Stimulated activated CD8-positive, alpha-beta memory T cell treated with anti-CD3 and anti-CD28 coated beads, Interleukin-4, amount 100 ng/mL, for 1 hour (primary cell): ENCODE measurements around the gene EME1.

ENCODE experiments used
- DNase-seq, 2 donors: peaks; one replicate each; pipeline ENCODE4 v3.0.0-alpha.2; 2020; ENCODE audit warnings: low read depth in 2 of 2, low spot score in 1 of 2

The EME1 gene

DNA sequence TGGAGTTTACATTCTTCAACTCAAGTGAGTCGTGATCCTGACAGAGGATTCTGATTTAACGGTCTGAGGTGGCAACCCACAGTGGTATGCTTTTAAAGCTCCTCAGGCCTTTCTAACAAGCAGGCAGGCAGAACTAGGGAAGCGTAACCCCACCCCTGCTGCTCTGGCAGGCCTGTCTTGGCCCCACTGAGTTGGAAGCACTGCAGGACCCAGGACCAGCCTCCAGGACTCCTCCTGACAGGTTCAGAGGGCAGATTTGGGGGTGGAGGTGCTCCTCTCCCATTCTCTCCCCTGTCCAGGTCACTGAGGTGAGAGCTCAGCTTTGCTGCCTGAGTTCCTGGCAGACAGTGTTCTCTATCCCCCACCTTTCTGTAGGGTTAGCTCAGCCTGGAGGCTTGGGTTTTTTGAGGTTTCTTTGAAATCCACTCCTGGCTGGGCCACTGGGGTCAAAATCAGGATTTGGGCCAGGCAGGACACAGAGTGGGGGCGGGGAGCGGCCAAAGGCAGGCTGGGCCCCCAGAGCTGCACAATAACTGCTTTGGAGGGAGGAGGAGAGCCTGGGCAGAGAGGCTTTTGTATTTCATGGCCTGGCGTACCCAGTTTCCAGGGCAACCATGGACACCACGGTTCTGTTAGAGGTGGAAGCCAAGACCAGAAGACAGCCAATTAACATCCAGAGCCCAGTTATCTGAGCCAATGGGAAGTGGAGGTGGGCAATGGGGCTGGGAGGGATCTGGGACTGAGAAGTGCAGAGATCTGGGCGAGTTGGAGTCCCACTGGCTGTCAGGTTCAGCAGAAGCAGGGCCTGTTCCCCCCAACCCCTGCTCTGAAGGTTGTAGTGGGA is 9.6 kb upstream of the EME1 start:
- DNase-seq = no peak

DNA sequence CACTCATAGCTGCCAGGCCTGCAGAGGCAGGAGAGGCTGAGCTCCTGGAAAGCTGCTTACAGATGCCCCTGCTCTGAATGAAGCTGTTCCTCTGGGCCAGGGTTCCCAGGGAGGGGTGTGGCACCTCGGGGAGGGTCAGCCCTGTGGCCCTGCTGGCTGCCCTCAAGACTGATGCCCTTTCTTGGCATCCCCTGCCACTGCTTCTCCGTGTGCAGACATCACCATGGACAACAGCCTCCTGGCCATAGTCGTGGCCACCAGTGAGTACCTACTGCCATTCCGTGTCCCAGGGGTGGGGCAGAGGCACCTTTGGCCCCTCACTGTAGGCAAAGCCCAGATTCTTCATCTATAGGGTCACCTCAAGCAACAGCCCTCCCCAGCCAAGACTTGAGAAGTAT is 9.0 kb upstream of the EME1 start:
- no peak for DNase-seq

DNA sequence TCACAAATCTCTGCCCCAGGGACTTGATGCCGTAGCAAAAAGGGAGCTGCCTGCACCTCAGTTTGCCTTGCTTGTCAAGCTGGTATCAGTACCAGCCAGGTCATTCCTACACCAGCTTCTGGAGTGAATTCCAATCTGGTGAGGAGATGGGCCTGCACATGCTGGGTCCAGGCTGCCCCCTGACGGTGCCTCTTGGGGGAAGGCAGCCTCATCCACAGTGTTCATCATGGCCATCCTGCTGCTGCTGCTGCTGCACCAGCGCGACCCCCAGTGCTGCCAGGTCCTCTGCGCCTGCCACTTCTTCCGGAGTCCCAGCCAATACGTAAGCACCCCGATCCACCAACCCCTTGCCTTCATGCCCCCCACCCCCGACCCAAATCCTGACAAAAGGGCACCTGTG is 8.3 kb upstream of the EME1 start:
- DNase-seq = no peak

DNA sequence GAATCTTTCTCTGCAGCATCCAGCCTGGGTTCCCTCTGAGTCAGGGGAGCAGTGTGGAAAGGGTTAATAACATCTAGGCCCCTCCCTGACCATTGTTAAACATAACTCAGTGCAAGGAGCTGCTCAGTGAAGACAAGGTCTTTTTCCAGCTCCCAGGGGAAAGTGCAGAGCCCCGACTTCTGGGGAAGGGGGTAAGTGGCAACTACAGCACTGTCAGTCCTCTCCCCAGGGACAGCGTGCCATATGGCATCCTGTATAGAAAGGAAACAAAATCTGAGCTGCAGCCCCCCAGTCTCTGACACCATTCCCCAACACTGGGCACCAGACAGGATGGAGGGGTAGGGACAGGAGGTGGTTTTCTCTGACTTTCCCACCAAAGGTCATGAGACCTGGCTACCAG is 7.9 kb upstream of the EME1 start:
- DNase-seq = no peak

DNA sequence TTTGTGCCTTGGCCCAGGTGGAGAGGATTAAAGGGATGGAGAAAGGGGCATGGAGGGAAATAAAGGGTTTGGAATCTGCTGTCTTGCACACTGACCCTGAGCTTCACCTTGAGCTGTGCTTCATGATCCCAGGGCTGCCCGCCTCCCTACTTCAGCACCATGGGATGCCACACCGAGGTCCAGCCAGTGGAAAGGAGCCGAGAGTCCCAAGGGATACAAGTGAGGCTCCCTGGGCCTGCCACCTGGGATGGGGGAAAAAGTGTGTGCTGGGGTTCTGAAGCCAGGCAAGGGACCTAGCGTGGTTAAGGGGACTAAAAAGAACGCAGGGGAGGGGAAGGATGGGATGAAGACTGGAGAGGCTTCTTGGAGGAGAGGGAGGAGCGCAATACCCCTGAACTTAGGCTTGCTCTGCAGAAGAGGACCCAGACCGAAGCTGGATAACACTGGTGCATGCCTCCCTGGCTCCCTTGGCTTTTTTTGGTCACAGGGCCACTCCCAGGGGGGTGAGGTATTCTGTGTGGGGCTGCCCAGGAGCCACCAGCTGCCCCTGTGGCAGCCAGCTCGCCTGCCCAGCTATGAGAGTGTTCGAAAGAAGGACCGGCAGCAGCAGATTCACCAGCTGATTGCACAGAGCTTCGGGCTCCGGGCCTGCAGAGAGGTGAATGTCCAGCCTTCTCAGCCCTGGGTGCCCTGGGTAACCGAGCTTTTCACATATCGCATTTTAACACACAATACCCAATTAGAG is 7.2 kb upstream of the EME1 start:
- no peak for DNase-seq

DNA sequence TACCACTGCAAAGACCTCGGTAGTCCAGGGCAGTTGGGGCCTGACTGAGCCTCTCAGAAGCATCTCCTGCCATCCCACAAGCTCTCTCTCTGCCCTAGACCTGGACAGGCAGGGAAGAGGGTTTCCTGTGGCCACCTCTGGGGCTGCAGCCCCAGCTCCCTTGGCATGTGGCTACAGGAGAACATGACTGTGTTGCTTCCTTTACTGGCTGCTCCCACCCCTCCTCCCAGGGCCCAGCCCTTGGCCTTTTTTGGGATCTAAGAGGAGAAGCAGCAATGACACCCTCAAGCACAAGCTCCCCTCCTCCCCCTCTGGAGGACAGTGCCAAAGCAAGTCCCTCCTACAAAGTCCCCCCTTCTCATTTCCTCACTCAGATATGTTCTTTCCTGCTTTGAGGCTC is 5.6 kb upstream of the EME1 start:
- DNase-seq = no peak

DNA sequence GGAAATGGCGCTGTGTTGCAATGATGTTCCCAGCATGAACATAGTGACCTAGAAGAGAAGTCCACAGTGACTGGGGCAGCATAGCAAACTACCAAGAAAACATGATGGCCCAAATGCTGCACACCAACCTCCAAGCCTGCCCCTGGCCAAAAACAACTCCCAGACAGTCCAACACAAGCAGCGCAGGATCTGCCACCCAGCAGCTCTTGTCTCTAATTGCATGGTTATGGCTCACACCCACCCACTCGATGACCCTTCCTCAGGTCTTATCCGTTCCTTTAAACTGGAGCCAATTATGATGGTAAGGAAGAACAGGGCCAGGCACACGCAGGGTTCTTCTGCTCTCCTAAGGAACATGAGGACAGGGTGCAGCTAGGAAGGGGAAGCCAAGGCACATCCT is 3.0 kb upstream of the EME1 start:
- no peak for DNase-seq

DNA sequence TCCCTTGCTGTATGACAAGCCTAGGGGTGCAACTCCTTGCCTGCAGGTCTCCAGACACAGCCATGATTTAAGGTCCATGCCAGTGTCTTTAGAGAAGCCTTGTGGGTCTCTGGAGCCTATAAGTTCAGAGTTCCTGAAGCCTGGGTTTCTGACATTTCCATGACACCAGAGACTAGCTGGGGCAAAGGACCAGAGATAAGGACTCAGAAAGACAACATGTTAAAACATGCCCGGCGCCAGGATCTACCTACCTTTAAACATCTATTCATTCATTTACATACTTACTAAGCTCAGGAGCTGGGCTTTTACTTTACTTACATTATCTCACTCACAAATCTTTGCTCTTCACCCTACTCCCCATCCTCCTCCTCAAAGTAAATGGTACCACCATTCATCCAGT is 1.5 kb upstream of the EME1 start:
- DNase-seq = no peak

DNA sequence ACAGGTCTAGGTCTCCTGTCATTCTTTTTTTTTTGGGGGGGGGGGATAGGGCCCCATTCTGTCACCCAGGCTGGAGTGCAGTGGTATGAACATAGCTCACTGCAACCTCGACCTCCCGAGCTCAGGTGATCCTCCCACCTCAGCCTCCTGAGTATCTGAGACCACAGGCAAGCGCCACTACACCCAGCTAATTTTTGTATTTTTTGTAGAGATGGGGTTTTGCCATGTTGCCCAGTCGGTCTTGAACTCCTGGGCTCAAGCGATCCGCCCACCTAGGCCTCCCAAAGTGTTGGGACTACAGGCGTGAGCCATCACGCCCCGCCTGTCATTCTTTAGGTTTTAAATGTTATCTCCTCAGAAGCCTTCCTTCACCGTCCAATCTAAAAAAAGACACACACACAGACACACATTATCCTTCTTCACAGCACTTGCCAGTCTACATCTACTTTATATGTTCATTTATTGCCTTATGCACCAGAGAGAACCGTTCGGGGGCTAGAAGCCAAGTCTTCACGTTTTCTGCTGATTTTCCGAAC is 739 bp upstream of the EME1 start:
- DNase-seq = no peak

DNA sequence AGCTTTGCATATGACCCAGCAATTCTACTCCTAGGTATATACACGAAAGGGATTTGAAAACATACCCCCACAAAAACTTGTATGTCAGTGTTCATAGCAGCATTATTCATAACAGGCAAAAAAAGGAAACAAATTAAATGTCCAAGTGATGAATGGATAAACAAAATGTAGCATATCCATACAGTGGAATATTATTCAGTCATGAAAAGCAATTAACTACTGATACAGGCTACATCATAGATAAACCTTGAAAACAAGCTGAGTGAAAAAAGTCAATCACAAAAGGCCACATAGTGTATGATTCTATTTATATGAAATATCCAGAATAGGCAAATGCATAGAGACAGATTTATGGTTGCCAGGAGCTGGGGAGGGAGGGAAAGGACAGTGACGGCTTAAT is 676 bp downstream of the EME1 start:
- no peak for DNase-seq

DNA sequence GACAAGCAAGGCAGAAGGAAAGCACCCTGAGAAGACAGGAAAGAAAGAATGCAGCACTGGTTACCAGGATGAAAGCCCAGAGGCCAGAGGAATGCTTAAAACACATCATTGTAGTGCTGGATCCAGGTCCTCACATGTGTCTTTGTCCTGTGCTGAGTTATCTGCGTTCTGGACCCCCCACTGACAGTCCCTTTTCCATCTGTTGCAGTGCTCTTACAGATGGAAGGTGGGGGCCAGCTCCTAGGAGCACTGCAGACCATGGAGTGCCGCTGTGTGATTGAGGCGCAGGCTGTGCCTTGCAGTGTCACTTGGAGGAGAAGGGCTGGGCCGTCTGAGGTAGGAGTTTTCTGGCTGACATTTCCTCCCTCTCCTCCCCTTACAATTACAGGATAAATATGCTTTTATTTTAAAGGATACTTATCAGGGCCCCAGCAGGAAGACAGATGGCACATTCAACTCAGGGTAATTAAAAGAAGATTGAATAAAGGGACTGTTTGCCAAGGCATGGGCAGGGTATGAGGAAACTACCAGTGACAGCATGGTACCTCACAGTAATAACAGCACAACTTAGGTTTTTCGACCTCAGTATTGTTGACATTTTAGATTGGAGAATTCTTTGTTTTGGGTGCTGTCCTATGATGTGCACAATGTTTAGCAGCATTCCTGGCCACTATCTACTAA is 3.0 kb downstream of the EME1 start:
- DNase-seq = no peak

DNA sequence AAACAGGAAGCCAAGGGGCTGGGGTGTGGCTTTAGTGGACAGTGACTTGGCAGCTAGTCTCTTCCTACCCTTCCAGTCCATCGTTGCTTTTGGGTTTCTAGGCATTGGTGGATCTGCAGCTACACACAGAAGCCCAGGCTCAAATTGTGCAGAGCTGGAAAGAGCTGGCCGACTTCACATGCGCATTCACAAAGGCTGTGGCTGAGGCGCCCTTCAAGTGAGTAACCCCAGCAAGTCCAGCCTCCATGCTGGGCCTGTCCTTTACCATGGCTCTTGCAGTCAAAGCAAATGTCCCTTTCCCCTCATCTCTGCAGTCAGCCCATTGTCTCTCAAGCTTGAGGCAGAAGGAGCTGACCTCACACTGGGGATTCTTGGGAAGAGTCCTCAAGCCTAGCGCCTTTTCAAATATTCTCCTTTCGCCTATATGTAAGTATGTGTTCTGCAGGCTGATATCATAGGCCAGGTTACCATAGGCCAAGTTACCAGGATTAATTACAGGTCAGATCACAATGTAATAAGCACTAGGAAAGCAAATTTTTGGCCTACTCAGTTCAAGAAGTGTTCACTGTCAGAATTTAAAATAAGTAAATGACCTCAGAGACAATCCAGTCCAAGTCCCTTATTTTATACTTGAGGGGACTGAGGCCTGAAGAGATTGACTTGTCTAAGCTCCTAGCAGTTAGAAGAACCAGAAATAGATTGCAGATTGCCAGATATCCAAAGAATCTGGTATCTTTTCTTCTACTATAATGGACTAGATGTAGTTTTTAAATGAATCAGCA is 6.5 kb downstream of the EME1 start:
- no peak for DNase-seq

DNA sequence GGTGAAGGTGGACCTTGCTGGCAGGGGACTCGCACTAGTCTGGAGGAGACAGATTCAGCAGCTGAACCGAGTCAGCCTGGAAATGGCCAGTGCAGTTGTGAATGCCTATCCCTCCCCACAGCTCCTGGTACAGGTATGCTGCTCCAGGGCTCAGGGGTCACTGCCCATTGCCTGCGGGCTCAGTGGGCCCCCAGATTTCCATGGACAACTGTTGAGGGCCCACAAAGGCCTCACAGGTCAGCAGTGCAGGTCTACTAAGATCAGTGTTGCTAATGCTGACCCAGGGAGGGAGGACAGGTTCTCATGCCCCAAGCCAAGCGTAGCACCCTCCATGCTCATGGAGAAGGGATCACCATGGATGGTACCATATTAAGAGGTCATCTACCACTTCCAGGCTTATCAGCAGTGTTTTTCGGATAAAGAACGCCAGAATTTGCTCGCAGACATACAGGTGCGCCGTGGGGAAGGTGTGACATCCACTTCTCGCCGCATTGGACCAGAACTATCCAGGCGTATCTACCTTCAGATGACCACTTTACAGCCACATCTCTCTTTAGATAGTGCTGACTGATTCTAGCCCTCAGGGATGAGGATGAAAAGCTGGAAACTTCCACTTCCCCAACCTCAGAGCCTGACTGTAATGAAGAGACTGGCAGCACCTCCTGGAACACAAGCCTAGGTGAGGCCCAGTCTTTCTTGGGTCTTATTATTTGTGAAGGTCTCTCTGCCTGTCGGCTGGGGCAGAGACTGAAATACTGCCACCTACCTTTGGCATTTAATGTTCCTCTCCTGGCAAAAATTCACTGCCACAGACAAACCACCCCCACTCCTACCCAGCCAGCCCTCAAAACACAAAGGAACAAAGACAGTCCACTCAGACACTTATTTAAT is 7.6 kb downstream of the EME1 start:
- DNase-seq = no peak

DNA sequence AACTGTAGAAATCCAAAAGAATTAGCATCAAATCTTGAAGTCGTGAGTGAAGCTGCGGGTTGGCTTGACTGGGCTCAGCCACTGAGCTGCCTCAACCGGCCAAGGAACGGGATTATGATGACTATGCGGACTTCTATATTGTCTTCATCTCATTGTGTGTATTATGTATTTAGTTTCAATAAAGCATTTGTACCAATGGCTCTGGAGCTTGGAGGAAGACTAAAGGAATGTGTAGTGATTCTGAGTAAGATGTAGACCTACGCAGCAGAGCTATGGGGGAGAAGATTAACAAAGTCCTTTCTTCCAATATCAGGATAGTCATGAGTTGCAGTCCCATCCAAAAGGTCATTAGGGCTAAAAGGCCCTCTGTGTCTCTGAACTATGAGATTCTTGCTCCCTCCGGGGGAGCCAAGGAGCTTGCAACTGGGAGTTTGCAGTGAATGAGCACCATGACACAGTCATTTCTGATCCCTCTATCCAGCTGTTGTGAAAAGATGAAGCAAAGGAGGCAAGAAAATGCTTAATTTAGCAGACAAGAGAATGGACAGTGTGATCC is 8.3 kb downstream of the EME1 start:
- DNase-seq = no peak

DNA sequence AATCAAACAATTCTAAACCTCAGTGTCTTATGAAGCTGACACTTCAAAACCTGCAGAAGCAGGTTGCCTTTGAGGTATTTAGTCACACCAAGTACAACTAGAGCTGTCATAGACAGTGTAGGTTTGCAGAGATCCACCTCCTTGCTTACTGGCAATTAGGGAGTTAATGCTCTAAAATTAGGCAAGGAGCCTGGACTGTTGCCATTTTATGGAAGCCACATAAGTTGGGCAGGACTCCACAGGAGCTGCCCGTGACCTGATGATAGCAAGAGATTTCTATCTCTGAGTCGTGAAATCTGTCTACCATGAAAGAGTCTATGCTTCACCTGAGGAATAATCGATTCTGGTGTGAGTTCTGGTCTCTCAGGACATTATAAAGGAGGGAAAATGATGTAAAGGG is 8.9 kb downstream of the EME1 start:
- DNase-seq = no peak

DNA sequence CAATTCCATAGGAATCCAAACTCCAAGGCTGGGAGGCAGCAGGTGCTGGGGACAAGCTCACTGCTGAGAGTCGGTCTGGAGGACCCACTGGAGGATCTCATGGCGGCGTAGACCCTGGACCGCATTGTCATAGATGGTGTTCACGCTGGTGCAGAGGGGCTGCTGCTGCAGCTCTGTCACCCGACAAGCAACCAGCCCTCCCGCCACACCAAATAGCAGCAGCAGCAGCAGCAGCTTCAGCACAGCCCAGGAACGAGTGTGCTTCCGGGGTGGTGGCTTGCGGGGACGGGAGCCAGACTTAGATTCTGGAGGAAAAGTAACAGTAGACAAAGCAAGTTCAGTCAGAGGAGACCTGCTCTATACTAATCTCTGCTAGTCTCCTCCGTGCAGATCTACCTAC is 9.9 kb downstream of the EME1 start:
- no peak for DNase-seq

DNA sequence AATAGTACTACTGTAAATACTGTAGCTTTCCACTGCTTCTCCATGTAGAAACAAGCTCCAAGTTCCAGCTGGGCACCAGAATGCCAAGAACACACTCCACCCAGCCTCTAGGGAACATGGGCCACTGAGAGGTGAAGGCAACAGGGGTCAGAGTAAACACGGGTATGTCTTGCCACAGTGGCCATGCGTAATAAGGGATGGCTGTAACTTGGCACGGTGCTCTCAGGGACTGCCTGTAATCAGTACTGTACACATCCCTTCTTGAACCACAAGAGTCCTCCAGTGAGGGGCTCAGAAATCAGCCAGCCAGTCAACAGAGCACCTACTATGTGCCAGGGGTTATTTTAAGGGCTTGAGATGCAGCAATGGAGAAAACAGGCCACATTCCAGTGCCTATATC is 13.5 kb downstream of the EME1 start:
- DNase-seq = no peak

DNA sequence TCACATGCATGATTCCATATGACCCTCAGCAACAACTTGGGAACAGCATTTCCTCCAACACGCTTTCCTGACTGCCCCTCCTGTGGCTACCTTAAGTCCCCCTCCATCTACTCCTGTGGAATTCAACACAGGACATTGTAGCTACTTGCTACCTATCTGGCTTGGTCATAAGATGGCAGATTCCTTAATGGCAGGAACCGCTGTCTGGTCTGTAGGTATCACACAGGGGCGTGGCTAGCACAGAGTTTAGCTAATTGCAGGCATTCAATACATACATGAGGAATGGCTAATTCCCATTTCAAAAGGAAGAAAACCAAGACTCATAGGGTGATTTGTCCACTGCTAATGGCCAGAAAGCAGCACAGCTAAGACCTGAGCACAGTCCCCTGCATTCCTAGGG is 15.7 kb downstream of the EME1 start:
- no peak for DNase-seq

DNA sequence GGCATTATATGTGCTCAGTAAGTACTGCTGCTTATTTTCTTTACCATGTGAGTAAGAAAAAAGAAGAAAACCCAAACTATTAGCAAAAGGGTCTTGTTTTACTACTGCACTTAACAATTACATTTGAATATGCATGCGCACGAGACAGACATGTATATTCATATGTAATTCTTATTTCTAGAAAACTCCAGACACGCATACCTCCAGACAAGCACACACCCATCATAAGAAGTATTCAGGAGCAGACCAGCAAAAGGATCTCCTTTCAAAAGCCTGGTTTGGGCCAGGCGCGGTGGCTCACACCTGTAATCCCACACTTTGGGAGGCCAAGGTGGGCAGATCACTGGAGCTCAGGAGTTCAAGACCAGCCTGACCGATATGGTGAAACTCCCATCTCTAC is 16.5 kb downstream of the EME1 start:
- DNase-seq = no peak

DNA sequence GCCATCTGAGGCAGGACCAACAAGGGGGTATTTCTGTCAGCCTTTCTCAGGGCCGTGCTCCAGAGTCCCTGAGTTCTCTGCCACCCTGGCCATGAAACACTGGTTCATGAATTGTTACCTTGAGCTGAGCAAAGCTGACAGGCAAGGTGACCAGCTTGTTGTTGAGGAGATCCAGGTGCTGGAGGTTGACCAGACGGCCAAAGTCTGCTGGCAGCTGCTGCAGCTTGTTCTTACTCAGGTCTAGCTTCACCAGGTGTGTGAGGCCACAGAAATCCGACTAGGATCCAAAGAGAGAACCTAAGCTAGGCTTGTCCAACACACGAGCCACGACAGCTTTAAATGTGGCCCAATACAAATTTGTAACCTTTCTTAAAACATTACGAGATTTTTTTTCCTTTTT is 19.6 kb downstream of the EME1 start:
- no peak for DNase-seq
